Thyroid gland (tissue), 4 donors: ENCODE measurements around the gene IKZF1. TPM values are rescaled to one million over a fixed set of nuclear protein-coding genes. Genes with fewer than 3 reads are reported as not detected.

Experiments used
- DNase-seq, 2 donors: peaks; one replicate each; pipeline ENCODE4 v3.0.0-alpha.2; 2019
- H3K27ac ChIP-seq, 3 donors: fragments of 200-600 bp; sonication (generic); 1 replicate in 2 of 3; 2 replicates in 1 of 3; pipeline ENCODE4 v1.5.1; 2016 to 2019; ENCODE audit warnings: mild to moderate bottlenecking in 1 of 3, moderate library complexity in 1 of 3
- H3K27me3 ChIP-seq: fragments of 200-600 bp; sonication (generic); one replicate; pipeline ENCODE4 v1.5.1; 2019
- H3K36me3 ChIP-seq, 2 donors: fragments of 200-600 bp; sonication (generic); one replicate each; pipeline ENCODE4 v1.5.1; 2016 to 2019
- H3K4me1 ChIP-seq, 2 donors: fragments of 200-600 bp; sonication (generic); one replicate each; pipeline ENCODE4 v1.5.1; 2017 to 2019
- H3K4me3 ChIP-seq, 3 donors: fragments of 200-600 bp; sonication (generic); replicated peaks in 1 of 3; 1 replicate in 2 of 3; 2 replicates in 1 of 3; pipeline ENCODE4 v1.5.1; 2016; ENCODE audit warnings: mild to moderate bottlenecking in 1 of 3
- H3K9me3 ChIP-seq: fragments of 200-600 bp; sonication (generic); one replicate; pipeline ENCODE4 v1.5.1; 2017
- CTCF ChIP-seq, 6 experiments: fragments of 200-600 bp in 3 of 6; fragments of 450-650 bp in 3 of 6; sonication (generic) in 3 of 6; IDR thresholded peaks; one replicate each; pipeline ENCODE4 v1.5.1; 2016 to 2019; ENCODE audit warnings: antibody characterized with exemption in 6 of 6, mild to moderate bottlenecking in 2 of 6, inconsistent platforms in 1 of 6, moderate library complexity in 1 of 6
- POLR2A ChIP-seq, 2 donors: fragments of 450-650 bp; IDR thresholded peaks; one replicate each; pipeline ENCODE4 v1.6.1; 2017; ENCODE audit warnings: antibody characterized with exemption in 2 of 2, mild to moderate bottlenecking in 2 of 2, moderate library complexity in 1 of 2
- WGBS, 2 donors: methylation state at CpG; one replicate each; pipeline ENCODE4 v1.1.5; 2017; 5-methylcytosine and 5-hydroxymethylcytosine counted together
- intact Hi-C: fragments of 100-400 bp; cut with DNase I; formaldehyde crosslinking; loops from one replicate; pipeline ENCODE4 v1.15.1; 2023
- total RNA-seq, 4 donors: library from RNA; depleted of rRNA; stranded (reverse); fragments of >200 nt; gene quantifications; one replicate each; pipeline ENCODE4 v1.2.3, GENCODE V29; 2016

IKZF1 gene
- total RNA-seq, 4 donors from 2014 or later: 8.9 to 10.5 (median 9.6) TPM

GRCh38 chr7:50283731-50284130, 20.8 kb upstream of the IKZF1 start:
- intact Hi-C loops: no loop called here

GRCh38 chr7:50284296-50284695, 20.2 kb upstream of the IKZF1 start:
- TF ChIP-seq CTCF (IDR thresholded peaks at IDR 0.05) (no peak), POLR2A (IDR thresholded peaks at IDR 0.05) (no peak)
- Histone ChIP-seq H3K36me3 (no peaks in the 10 kb centered on the region), H3K27me3 (no peaks in the 10 kb centered on the region), H3K4me1 (no peaks in the 10 kb centered on the region), H3K9me3 (no peaks in the 10 kb centered on the region), H3K27ac (no peak overlapping the region), H3K4me3 (no peak overlapping the region)
- WGBS, 2 donors: 89 to 96% methylated on average over 3 of the region's 3 CpGs
- intact Hi-C loops: no loop called here
- no peak for DNase-seq

More at GRCh38 chr7:50283731-50284130, 20.8 kb upstream of the IKZF1 start:
- no peaks in the 10 kb centered on the region for H3K9me3 ChIP-seq
- no peaks in the 10 kb centered on the region for H3K4me1 ChIP-seq
- no peak overlapping the region for H3K27ac ChIP-seq
- H3K36me3 ChIP-seq: no peaks in the 10 kb centered on the region
- no peak for DNase-seq
- H3K4me3 ChIP-seq: no peak overlapping the region
- WGBS, 2 donors: 81 to 87% methylated on average over 4 of the region's 4 CpGs
- TF ChIP-seq CTCF (IDR thresholded peaks at IDR 0.05): no peak
- no peak for TF ChIP-seq POLR2A (IDR thresholded peaks at IDR 0.05)
- no peaks in the 10 kb centered on the region for H3K27me3 ChIP-seq

GRCh38 chr7:50285269-50285668, 19.2 kb upstream of the IKZF1 start:
- no peak for DNase-seq
- no peak for TF ChIP-seq CTCF (IDR thresholded peaks at IDR 0.05)
- no peak for TF ChIP-seq POLR2A (IDR thresholded peaks at IDR 0.05)
- H3K36me3 ChIP-seq: no peaks in the 10 kb centered on the region
- H3K4me1 ChIP-seq: no peaks in the 10 kb centered on the region
- 54 to 76% methylated on average over 4 of the region's 4 CpGs for WGBS, 2 donors
- no peak overlapping the region for H3K27ac ChIP-seq
- no peaks in the 10 kb centered on the region for H3K27me3 ChIP-seq
- no peaks in the 10 kb centered on the region for H3K9me3 ChIP-seq
- intact Hi-C loops: no loop called here
- H3K4me3 ChIP-seq: no peak overlapping the region

- no peak overlapping the region for H3K4me3 ChIP-seq
- DNase-seq: no peak
- H3K27ac ChIP-seq: no peak overlapping the region
- intact Hi-C loops: no loop called here
- no peaks in the 10 kb centered on the region for H3K4me1 ChIP-seq
- no peaks in the 10 kb centered on the region for H3K36me3 ChIP-seq
- TF ChIP-seq POLR2A (IDR thresholded peaks at IDR 0.05) (no peak), CTCF (IDR thresholded peaks at IDR 0.05) (no peak)
- WGBS, 2 donors: 91% methylated on average over 1 of the region's 1 CpG
- no peaks in the 10 kb centered on the region for H3K27me3 ChIP-seq
- no peaks in the 10 kb centered on the region for H3K9me3 ChIP-seq
These were observed 17.4 kb upstream of the IKZF1 start for GRCh38 chr7:50287129-50287528.

- intact Hi-C loops: no loop called here
- H3K4me3 ChIP-seq: no peak overlapping the region
- H3K27ac ChIP-seq: no peak overlapping the region
- no peaks in the 10 kb centered on the region for H3K9me3 ChIP-seq
- no peaks in the 10 kb centered on the region for H3K4me1 ChIP-seq
- no peaks in the 10 kb centered on the region for H3K27me3 ChIP-seq
- no peaks in the 10 kb centered on the region for H3K36me3 ChIP-seq
- TF ChIP-seq POLR2A (IDR thresholded peaks at IDR 0.05): no peak
- no peak for TF ChIP-seq CTCF (IDR thresholded peaks at IDR 0.05)
- no peak for DNase-seq
These were observed 12.3 kb upstream of the IKZF1 start for GRCh38 chr7:50292165-50292757.
